Measurements from ENCODE around the gene MMS22L. TPM values are rescaled to one million over a fixed set of nuclear protein-coding genes. Genes with fewer than 3 reads are reported as not detected.

Gene MMS22L
- total RNA-seq, 4 donors from 2014 or later: 7.7 to 26.4 (median 12.1) TPM

DNA sequence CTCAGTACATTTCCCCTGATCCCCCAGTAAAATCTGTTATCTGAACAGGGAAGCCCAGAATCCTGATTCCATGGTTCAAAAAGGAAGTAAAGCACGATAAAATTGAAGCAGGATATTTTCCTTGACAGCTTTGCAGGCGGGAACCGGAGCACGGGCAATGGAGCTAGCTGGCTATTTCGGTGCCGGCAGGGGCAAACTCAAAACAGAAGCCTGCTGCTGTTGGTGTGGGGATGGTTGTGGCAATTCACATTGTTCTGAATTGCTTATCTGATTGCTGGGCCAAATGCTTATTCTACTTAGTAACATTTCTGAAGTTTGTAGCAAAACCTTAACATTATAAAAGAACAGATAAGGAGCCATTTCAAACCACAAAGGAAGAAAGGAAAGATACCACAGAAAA lies 172.4 kb downstream of the MMS22L start:
- TF ChIP-seq, protein P1, sequence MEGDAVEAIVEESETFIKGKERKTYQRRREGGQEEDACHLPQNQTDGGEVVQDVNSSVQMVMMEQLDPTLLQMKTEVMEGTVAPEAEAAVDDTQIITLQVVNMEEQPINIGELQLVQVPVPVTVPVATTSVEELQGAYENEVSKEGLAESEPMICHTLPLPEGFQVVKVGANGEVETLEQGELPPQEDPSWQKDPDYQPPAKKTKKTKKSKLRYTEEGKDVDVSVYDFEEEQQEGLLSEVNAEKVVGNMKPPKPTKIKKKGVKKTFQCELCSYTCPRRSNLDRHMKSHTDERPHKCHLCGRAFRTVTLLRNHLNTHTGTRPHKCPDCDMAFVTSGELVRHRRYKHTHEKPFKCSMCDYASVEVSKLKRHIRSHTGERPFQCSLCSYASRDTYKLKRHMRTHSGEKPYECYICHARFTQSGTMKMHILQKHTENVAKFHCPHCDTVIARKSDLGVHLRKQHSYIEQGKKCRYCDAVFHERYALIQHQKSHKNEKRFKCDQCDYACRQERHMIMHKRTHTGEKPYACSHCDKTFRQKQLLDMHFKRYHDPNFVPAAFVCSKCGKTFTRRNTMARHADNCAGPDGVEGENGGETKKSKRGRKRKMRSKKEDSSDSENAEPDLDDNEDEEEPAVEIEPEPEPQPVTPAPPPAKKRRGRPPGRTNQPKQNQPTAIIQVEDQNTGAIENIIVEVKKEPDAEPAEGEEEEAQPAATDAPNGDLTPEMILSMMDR (IDR thresholded peaks at IDR 0.05): no peak
- TF ChIP-seq POLR2A (IDR thresholded peaks at IDR 0.05): no peak
- Histone ChIP-seq H3K36me3 (no peaks in the 10 kb centered on the region), H3K4me3 (no peak overlapping the region), H3K9me3 (no peaks in the 10 kb centered on the region), H3K27ac (no peak overlapping the region), H3K27me3 (no peaks in the 10 kb centered on the region), H3K4me1 (no peaks in the 10 kb centered on the region)
- DNase-seq: no peak

DNA sequence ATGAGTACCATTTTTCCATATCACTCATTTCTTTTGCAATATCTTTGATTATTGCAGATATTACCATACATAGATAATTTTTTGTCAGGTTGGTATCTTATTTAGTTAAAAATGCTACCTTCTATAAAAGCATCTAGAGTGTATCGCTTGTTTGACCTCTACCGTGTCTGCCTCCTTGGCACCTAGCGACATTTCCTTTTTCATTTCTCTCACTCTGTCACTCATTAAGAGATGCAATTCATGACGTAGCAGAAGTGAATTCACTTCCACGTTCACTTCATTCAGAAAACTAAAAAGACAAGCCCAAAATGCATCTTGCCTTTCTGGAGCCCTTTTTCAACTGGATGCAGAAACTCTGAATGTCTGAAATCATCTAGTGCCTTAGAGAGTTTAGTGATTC lies 172.9 kb downstream of the MMS22L start:
- Histone ChIP-seq H3K36me3 (no peaks in the 10 kb centered on the region), H3K27me3 (no peaks in the 10 kb centered on the region), H3K4me1 (no peaks in the 10 kb centered on the region), H3K4me3 (no peak overlapping the region), H3K27ac (no peak overlapping the region), H3K9me3 (no peaks in the 10 kb centered on the region)
- no peak for TF ChIP-seq POLR2A (IDR thresholded peaks at IDR 0.05)
- TF ChIP-seq, protein P1 (IDR thresholded peaks at IDR 0.05): no peak
- no peak for DNase-seq

DNA sequence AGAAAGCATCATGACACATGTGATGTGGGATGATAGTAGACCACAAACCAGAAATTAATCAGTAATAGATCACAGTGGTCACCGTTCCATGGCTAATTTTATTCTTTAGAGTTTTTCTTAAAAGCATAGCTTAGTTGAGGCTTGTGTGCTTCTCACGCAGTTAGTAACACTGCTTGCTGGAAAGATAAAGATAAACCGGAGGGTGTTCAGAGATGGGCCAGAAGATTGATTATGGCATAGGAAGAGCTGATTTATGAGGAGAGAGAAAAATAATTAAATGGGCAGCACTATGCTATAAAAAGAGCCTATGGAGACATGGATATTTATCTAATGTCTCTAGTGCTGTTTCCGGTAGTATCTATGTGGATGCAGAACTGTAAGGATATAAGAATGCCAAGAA lies 173.6 kb downstream of the MMS22L start:
- Histone ChIP-seq H3K27ac (no peak overlapping the region), H3K27me3 (no peaks in the 10 kb centered on the region), H3K4me3 (no peak overlapping the region), H3K4me1 (no peaks in the 10 kb centered on the region), H3K9me3 (no peaks in the 10 kb centered on the region), H3K36me3 (no peaks in the 10 kb centered on the region)
- no peak for TF ChIP-seq POLR2A (IDR thresholded peaks at IDR 0.05)
- TF ChIP-seq, protein P1 (IDR thresholded peaks at IDR 0.05): no peak
- no peak for DNase-seq

DNA sequence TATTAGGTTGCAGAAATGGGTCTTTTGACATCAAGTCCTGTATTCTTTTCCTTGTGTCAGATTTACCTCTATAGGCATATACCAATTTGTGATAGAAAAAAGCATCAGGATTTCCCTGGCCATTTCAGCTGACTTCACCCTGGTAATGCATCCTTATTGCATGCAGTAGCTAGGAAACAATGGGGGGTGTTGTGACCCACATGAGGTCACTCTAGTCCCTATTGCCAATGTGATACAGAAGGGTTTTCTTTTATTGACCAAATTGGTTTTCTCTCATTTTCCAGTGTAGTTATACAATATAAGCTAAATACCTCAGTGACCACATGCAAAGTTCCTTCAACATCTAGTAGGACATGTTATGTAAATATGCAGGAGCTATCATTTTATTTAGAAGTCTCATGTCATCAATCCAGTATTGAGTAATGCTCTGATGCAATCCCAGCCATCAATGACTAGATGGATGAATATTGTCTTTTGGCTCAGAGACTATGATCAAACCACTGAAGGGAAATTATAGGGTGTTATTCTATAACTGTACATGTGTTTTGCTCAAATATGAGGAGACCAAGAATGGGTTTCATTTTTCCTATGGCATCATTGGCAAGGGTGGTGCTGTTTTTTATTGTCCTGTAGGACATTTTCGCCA lies 180.7 kb downstream of the MMS22L start:
- Histone ChIP-seq H3K4me3 (no peak overlapping the region), H3K9me3 (no peaks in the 10 kb centered on the region), H3K27ac (no peak overlapping the region), H3K27me3 (no peaks in the 10 kb centered on the region), H3K4me1 (no peaks in the 10 kb centered on the region), H3K36me3 (no peaks in the 10 kb centered on the region)
- DNase-seq: no peak
- TF ChIP-seq POLR2A (IDR thresholded peaks at IDR 0.05): no peak
- TF ChIP-seq, protein P1 (IDR thresholded peaks at IDR 0.05): no peak

DNA sequence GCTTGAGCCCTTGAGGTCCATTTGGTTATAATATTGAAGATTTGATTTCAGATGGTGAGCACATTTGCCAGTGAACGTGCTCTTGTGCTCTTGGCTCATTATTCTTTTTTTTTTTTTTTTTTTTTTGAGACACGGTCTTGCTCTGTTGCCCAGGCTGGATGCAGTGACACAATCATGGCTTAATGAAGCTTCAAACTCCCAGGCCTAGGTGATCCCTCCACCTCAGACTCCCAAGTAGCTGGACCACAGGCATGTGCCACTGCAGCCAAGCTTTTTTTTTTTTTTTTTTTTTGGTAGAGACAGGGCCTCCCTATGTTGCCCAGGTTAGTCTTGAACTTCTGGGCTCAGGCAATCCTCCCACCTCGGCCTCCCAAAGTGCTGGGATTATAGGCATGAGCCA lies 182.3 kb downstream of the MMS22L start:
- TF ChIP-seq, protein P1 (IDR thresholded peaks at IDR 0.05): no peak
- no peak for TF ChIP-seq POLR2A (IDR thresholded peaks at IDR 0.05)
- Histone ChIP-seq H3K9me3 (no peaks in the 10 kb centered on the region), H3K36me3 (no peaks in the 10 kb centered on the region), H3K4me3 (no peak overlapping the region), H3K27ac (no peak overlapping the region), H3K27me3 (no peaks in the 10 kb centered on the region), H3K4me1 (no peaks in the 10 kb centered on the region)
- DNase-seq: no peak

All from Peyer's patch (tissue), 4 donors.